Bone marrow (tissue), 2 donors: ENCODE measurements around the gene KIAA1217.
A peak's percentile ranks its signal among the peaks of the same experiment; 100 is the strongest.

Experiments used
- DNase-seq, 2 donors: peaks; one replicate each; lab custom pipeline; 2025; lab: John Stamatoyannopoulos, UW

KIAA1217 gene

DNA sequence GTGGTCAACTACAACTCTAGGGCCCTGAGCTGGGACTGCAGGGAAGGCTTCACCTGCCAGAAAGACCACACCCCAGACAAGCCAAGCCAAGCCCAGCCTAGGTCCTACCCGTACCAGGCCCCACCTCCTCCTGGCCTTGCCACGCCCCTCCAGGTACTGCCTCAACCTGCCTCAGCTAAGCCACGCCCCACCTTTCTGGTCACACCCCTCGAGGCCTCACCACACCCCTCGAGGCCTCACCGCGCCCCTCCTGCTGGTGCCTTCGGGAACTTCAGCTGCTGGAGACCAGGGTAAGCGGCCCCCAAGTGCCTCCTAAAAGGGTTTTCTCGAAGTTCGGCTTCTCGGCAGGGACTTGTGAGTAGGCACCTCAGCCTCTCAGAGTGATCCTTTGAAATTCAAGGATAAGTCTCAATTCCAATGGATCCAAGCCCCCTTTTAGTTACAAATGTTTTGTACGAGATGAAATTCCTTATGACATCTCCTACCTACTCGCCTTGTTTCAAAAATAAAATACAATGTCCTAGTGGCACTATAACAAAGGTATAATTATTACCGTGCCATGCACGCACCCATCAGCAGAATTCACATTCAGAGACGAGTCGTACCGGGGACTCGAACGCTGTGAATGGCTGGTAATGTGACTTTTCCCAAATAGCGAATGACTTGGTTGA, 343.5 kb downstream of the KIAA1217 start:
- DNase-seq = no peak

GRCh38 chr10:24553051-24553612, 344.2 kb downstream of the KIAA1217 start:
- DNase-seq = no peak

DNA sequence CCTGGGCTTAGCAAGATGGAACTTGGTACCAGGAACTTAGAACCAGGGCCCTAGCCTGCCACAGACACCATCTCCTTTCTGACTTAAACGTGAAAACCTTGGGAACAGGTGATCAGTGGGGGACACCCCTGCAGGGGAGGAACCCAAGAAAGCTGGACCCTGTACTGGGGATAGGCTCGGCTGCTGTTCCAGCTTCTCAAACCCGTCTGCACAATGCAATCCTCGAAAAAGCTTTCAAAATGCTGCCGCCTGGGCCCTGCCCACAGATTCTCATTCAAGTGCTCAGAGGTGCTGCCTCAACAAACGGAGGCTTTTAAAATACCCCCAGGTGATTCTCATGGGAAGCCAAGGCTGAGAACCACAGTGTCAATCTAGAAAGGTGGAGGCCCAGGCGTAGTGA, 345.1 kb downstream of the KIAA1217 start:
- DNase-seq = no peak

DNA sequence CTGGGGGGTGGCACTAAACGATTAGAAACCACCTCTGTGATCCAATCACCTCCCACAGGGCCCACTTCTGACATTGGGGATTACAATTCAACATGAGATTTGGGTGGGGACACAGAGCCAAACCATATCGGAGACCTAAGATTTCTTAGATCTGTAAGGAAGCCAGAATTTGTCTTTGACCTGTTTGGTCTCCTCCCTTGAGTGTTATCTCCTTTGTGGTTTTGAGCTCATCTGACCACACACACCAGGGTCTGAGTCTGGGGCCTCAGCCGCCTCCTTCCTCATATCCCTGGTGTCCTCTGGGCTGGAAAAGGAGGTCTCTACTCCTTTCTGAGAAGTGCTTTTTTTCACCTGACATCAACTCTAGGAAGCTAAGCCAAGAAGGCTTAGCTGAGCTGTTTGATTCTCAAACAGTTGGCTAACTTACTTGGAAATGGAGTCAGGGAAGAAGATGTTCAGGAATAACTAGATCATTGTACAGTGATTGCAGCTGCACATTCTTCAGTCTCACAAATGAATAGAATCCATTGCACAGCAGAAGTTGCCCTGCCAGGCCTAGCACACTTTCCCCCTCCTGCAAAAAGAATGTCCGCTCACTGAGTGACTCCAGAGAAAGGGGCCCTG, 347.3 kb downstream of the KIAA1217 start:
- DNase-seq = no peak

DNA sequence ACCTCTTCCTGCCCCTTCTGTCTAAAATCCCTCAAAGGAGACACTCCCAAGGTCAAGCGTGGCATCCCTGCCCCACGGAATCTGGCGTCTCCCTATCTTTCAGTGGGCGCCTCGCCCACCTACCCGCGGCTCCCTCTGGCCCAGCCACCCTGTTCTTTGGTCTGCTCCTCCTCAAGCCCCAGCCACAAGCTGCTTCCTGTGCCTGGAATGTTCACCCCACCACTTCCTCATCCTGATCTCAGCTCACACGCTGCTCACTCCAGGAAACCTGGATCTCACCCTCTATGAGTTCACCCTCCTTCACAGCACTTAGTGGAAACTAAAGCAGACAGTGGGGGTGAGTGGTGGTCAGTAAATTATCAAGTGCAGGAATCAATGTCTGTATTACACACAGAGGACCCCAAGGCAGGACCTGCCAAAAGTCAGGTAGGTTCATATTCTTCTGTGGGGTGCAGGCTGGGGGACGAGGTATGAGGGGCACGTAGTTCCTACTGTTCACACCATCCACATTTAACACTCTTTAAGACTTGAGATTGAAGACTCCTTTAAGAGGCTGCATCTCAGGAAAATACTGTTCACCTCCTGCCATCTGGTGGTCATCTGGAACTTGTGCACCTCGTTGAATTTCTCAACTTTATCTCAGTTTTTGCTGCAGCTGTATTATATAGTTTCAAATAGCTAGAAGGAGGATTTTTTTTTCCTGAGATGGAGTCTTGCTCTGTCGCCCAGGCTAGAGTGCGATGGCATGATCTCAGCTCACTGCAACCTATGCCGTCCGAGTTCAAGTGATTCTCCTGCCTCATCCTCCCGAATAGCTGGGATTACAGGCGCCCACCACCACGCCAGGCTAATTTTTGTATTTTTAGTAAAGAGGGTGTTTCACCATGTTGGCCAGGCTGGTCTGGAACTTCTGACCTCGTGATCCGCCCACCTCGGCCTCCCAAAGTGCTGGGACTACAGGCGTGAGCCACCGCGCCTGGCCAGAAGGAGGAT, 348.1 kb downstream of the KIAA1217 start:
- peak in 1 of 2 donors; percentile 29 for DNase-seq

- no peak for DNase-seq
These were observed 352.5 kb downstream of the KIAA1217 start for GRCh38 chr10:24561453-24561852.

GRCh38 chr10:24568042-24568441, 359.1 kb downstream of the KIAA1217 start:
- DNase-seq = no peak

DNA sequence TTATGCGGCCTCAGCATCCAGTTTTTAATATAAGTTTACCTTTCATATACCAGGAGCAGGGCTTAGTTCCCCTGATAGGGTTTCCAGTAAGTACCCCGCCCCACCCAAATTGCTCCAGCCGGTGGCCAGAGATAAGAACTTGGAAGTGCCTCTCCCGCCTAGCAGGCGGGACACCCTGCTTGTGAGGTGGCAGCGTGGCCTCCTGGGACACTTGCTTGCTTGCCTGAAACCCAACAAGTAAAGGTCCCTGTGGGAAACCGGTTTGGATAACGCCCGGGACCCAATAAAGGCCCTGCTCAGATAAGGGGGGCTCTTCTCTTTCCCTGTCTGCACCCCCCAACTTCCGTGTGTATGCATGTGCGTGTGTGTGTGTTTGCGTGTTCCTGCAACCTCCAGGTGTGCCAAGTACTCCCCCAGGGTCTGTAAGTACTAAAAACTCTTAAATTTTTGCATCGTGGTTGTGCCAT, 360.4 kb downstream of the KIAA1217 start:
- DNase-seq = no peak

DNA sequence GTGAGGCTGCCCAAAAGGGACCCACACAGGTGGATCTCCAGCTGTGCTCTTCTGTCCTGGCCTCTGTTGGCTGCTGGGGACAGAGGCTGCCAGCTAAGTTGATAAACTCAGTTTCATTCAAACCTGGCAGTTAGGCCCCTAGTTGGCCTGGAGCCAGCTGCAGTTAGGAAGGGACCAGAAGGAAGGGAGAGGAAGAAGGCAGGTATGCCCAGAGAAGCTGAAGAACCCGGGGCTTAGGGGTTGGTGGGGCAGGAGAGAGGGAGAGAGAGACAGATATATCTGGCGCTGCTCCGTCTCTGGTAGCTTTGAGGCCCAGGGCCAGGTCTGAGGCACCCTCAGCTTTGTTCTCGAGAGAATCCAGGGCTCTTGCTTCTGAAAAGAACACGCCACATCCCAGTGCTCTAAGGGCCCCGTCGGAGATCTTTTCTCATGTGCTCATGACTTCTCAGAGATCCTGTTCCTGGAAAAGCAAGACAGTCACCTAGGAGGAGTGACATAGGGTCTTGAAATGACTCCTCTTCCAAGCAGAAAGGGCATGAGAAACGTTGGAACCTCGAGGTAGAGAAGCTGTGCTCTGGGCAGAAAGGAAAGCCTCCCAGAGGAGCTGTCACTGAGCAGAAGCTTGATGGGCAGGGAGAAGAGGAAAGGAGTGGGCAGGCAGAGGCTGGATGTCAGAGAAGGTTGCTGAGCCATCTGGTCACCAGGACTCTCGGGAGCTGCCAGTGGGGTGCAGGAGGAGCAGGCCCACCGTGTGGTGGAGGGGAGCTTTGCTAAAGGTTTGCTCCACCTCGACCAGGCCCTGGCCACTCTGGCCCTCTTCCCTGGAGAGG, 361.1 kb downstream of the KIAA1217 start:
- DNase-seq = no peak

- no peak for DNase-seq
These were observed 361.9 kb downstream of the KIAA1217 start for GRCh38 chr10:24570658-24571426.

DNA sequence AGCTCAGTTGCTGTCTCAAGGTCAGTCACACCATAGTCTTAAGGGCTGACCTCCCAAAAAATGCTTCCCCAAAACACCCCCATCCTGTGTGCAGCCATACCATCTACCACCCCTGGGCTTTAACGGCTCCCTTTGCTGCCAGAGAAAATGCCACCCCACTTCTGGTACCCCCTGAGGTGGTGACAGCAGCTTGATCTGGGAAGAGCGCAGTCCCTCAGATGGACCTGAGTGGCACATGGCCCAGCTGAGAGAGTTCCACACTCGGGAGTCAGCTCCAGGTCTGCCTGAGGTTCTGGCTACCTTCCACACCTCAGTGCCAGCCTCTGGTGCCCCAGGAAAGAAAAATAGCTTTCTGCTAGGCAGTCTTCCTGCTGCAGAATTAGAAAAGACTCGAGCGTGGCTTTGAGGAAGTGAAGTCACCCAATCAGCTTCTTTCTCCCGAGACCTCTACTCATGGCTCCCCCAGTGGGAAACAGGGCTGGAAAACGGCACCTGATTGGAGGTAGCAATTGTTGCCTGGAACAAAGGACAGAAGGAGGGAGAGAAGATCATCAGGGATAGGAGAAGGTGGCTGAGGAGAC, 363.0 kb downstream of the KIAA1217 start:
- no peak for DNase-seq

DNA sequence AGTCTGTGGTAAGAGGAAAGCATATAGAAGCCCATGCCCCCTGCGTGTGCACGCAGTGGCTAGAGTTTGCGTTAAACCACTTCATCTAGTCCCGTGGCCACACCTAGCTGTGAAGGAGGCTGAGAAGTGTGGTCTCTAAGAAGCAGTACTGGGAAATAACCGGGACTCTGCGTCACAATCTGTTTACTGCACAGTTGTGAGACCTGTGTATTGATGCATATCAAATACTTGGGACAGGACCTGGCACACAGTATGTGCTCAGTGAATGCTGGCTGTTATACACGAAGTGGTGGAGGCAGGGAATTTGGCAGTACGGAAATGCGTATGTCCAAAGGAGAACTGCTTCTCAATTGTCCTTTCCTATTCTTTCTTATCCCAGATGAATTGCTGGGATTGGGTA, 365.2 kb downstream of the KIAA1217 start:
- DNase-seq = no peak

GRCh38 chr10:24574578-24575155, 365.7 kb downstream of the KIAA1217 start:
- DNase-seq = no peak

DNA sequence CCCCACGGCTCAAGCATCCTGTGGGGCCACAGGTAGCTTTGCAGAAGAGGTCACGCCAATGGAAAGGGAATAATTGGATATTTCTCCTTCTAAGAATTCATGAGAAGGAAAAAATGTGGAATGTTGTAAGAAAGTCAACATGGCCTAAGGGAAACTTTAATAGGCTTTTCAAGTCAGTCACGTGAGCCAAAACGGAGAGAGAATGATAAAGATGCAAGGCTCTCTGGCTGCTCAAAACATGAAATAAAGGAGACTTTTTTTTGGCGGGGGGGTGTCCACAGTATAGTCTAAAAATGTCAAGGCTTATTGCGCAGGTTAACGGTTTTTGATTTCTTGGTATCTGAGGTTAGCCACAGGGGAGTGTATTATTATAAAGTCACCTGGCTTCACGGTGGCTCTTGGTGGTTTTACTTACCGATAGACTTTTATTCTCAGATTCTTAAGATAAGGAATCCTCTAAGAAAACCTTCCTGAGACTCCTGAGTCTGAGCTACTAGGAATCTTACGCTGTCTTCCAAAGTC, 366.6 kb downstream of the KIAA1217 start:
- no peak for DNase-seq

DNA sequence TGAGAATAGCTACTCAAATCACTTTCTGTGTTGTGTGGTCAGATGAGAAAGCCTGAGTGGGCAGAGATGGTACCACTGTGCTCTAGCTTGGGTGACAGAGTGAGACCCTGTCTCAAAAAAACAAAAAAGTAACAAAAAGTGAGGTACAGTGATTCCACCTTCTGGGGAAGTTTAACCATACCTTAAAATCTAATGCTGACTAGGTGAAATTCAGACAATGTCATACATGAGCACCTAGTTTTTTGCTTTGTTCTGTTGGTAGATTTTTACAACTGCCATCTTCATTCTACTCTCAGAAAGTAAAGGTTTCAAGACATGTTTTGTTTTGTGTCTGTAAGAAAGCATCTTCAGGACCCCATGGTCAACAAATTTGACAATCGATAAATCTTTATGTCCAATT, 370.5 kb downstream of the KIAA1217 start:
- no peak for DNase-seq

DNA sequence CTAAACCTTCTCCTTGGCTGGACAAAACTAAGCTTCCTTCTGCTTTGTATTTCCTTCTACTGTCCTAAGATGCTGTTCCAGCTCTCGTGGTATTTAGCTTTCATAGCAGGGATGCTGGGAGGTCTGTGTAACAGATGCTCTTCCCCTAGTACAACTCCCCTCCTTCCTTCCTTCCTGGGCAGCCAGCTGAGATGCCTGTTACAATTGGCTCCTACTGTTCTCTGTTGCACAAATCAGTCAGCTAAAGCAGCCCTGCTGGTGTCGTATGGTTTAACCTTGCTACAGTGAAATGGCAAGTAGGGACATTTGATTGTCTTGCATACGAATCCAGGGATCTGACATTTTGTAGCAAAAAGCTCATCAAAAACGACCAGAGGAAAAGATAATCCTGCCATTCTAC, 371.0 kb downstream of the KIAA1217 start:
- DNase-seq = no peak

DNA sequence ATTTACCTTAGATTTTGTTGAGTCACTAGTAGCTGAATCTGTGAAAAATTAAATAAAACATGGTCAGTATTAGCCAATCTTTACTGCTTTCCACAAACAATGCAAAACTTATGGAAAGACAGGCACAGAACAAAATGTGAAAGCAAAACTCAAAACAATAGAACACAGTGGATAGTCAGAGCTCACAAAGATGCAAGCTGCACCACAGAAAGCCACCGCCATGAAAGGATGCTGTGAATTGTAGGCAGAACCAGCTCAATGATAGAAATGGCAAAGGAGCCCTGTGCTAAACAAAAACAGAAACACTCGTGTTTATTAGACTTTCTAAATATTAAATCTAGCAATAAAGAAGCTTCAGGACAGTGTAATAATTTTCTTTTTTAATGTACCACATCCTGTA, 380.3 kb downstream of the KIAA1217 start:
- no peak for DNase-seq

GRCh38 chr10:24590697-24591457, 381.9 kb downstream of the KIAA1217 start:
- no peak for DNase-seq
